K562 (cell line): ENCODE results near the gene AIFM3. TPM values are rescaled to one million over a fixed set of nuclear protein-coding genes. Genes with fewer than 3 reads are reported as not detected.

Source experiments
- ATF3 ChIP-seq, 2 experiments: fragments of 450-650 bp in 1 of 2; sonication (generic) in 1 of 2; formaldehyde crosslinking in 1 of 2; IDR thresholded peaks in 1 of 2; conservative IDR thresholded peaks in 1 of 2; 2 replicates each; pipeline versions ENCODE4 v1.6.1 to v1.8.1; 2016 to 2023; ENCODE audit warnings: mild to moderate bottlenecking in 2 of 2, moderate library complexity in 2 of 2, inconsistent platforms in 1 of 2, missing genetic modification reagents in 1 of 2
- CEBPG ChIP-seq, 3 experiments: fragments of 200-800 bp in 1 of 3; sonication (Bioruptor generic) in 1 of 3; sonication (generic) in 1 of 3; formaldehyde crosslinking in 1 of 3; IDR thresholded peaks in 2 of 3; conservative IDR thresholded peaks in 1 of 3; 2 replicates each; pipeline versions ENCODE4 v1.6.1 to v1.8.0; 2016 to 2022; ENCODE audit warnings: missing compliant biosample characterization in 2 of 3, missing genetic modification characterization in 2 of 3, mild to moderate bottlenecking in 1 of 3, missing genetic modification reagents in 1 of 3
- ELF4 ChIP-seq: fragments of 450-650 bp; formaldehyde crosslinking; IDR thresholded peaks from 2 replicates; pipeline ENCODE4 v1.4.0; 2022; ENCODE audit warnings: missing genetic modification characterization
- FOXA3 ChIP-seq, 2 experiments: fragments of 450-650 bp in 1 of 2; sonication (generic) in 1 of 2; formaldehyde crosslinking; IDR thresholded peaks in 1 of 2; conservative IDR thresholded peaks in 1 of 2; 2 replicates each; pipeline versions ENCODE4 v1.4.0 to v1.8.0; 2020 to 2022; ENCODE audit warnings: mild to moderate bottlenecking in 2 of 2, missing genetic modification reagents in 1 of 2
- IFI16 ChIP-seq: fragments of 250-450 bp; sonication (Bioruptor Pico); IDR thresholded peaks from 2 replicates; pipeline ENCODE4 v2.1.2; 2022; ENCODE audit warnings: mild to moderate bottlenecking, inconsistent platforms
- JUND ChIP-seq, 2 experiments: IDR thresholded peaks; 2 replicates in 1 of 2; 3 replicates in 1 of 2; pipeline ENCODE4 v1.6.1; 2011; ENCODE audit warnings: borderline replicate concordance in 2 of 2, low read depth in 2 of 2, low read length in 2 of 2, improper control_type of control experiment in 1 of 2, missing biosample characterization in 1 of 2, missing genetic modification characterization in 1 of 2, missing genetic modification reagents in 1 of 2
- MEIS2 ChIP-seq: fragments of 450-650 bp; IDR thresholded peaks from 2 replicates; pipeline ENCODE4 v1.6.1; 2014; ENCODE audit warnings: mild to moderate bottlenecking; ENCODE audit not compliant: partially characterized antibody
- MTA3 ChIP-seq: fragments of 450-650 bp; formaldehyde crosslinking; IDR thresholded peaks from 2 replicates; pipeline ENCODE4 v1.6.1; 2017; ENCODE audit warnings: mild to moderate bottlenecking, borderline replicate concordance
- MTF1 ChIP-seq: fragments of 250-450 bp; sonication (Bioruptor Pico); IDR thresholded peaks from 2 replicates; pipeline ENCODE4 v1.9.0; 2021; ENCODE audit warnings: moderate library complexity, mild to moderate bottlenecking, inconsistent platforms, borderline replicate concordance
- POLR3G ChIP-seq: IDR thresholded peaks from 2 replicates; pipeline ENCODE4 v1.6.1; 2011; ENCODE audit not compliant: insufficient read length, insufficient replicate concordance; ENCODE audit errors: extremely low read depth
- SMAD2 ChIP-seq: fragments of 150-350 bp; IDR thresholded peaks from 2 replicates; pipeline ENCODE4 v1.6.1; 2014; ENCODE audit warnings: low read depth, mild to moderate bottlenecking, low read length
- SRF ChIP-seq, 2 experiments: fragments of 250-450, 450-650 bp in 1 of 2; sonication (Bioruptor Pico) in 1 of 2; sonication (generic) in 1 of 2; formaldehyde crosslinking; IDR thresholded peaks; 2 replicates each; pipeline versions ENCODE4 v1.5.0 to v1.5.1; 2020 to 2022; ENCODE audit warnings: mild to moderate bottlenecking in 1 of 2, missing genetic modification reagents in 1 of 2
- TEAD1 ChIP-seq, 2 experiments: fragments of 450-650 bp in 1 of 2; sonication (generic) in 1 of 2; formaldehyde crosslinking; IDR thresholded peaks; 2 replicates each; pipeline versions ENCODE4 v1.4.0 to v1.8.0; 2020 to 2022; ENCODE audit warnings: mild to moderate bottlenecking in 2 of 2, missing genetic modification reagents in 1 of 2
- TEAD4 ChIP-seq, 2 experiments: sonication (generic) in 1 of 2; formaldehyde crosslinking in 1 of 2; IDR thresholded peaks; 2 replicates each; pipeline versions ENCODE4 v1.6.1 to v1.8.0; 2012 to 2022; ENCODE audit warnings: borderline replicate concordance in 1 of 2, inconsistent platforms in 1 of 2, low read length in 1 of 2, mild to moderate bottlenecking in 1 of 2, missing genetic modification reagents in 1 of 2
- ZBTB11 ChIP-seq, 3 experiments: fragments of 200-800 bp in 1 of 3; fragments of 250-450 bp in 1 of 3; fragments of 450-650 bp in 1 of 3; sonication (Bioruptor Pico) in 1 of 3; sonication (Bioruptor generic) in 1 of 3; formaldehyde crosslinking in 1 of 3; IDR thresholded peaks; 2 replicates each; pipeline versions ENCODE4 v1.6.1 to v1.8.0; 2016 to 2022; ENCODE audit warnings: mild to moderate bottlenecking in 2 of 3, missing genetic modification characterization in 2 of 3, missing compliant biosample characterization in 1 of 3, moderate library complexity in 1 of 3
- ZKSCAN1 ChIP-seq: fragments of 150-350 bp; IDR thresholded peaks from 2 replicates; pipeline ENCODE4 v1.6.1; 2016; ENCODE audit warnings: low read depth, low read length
- ZNF384 ChIP-seq: IDR thresholded peaks from 2 replicates; pipeline ENCODE4 v1.6.1; 2012; ENCODE audit warnings: low read depth, low read length, improper control_type of control experiment
- ZNF444 ChIP-seq: fragments of 250-450 bp; sonication (Bioruptor Pico); IDR thresholded peaks from 2 replicates; pipeline ENCODE4 v1.4.0; 2020; ENCODE audit warnings: mild to moderate bottlenecking, moderate library complexity
- ZNF583 ChIP-seq: fragments of 250-450 bp; sonication (Bioruptor Pico); IDR thresholded peaks from 2 replicates; pipeline ENCODE4 v1.4.0; 2020
- ZNF586 ChIP-seq: fragments of 450-650 bp; formaldehyde crosslinking; conservative IDR thresholded peaks from 2 replicates; pipeline ENCODE4 v1.4.0; 2020; ENCODE audit warnings: mild to moderate bottlenecking, moderate library complexity
- ZNF778 ChIP-seq: fragments of 450-650 bp; formaldehyde crosslinking; IDR thresholded peaks from 2 replicates; pipeline ENCODE4 v1.4.0; 2020; ENCODE audit warnings: mild to moderate bottlenecking, moderate library complexity
- polyA plus RNA-seq, 8 experiments: library from polyadenylated mRNA; depleted of rRNA in 4 of 8; stranded (reverse) in 5 of 8; unstranded in 3 of 8; fragments of >200 nt; fragmentation: Nextera tagmentation in 2 of 8; fragmentation: Illumina TruSeq in 1 of 8; extraction: Ambion mirVana in 2 of 8; extraction: Trizol in 1 of 8; gene quantifications; 2 replicates each; pipeline versions ENCODE4 v1.2.1 to v1.2.3, GENCODE V29; 2011 to 2014; ENCODE audit warnings: inconsistent platforms in 1 of 8, missing spikeins in 1 of 8
- total RNA-seq, 7 experiments: library from RNA; depleted of rRNA in 6 of 7; stranded (reverse); fragments of >200 nt in 6 of 7; fragmentation: Illumina TruSeq in 2 of 7; extraction: Trizol in 2 of 7; gene quantifications; 2 replicates each; pipeline versions ENCODE4 v1.2.1 to v1.2.3, GENCODE V29; 2011 to 2021; ENCODE audit warnings: low replicate concordance in 1 of 7

AIFM3 gene
- total and polyA plus RNA-seq, 9 of the 15 experiments (the other 6 are each of a cell fraction or from before 2014, with no cell fraction given), result 0.03 to 0.20 (median 0.07) TPM; not detected in 1

- peak; percentile 62; the same call in 1 of the 2 replicates for TF ChIP-seq ZNF444 (CRISPR knock-in tag)
- TF ChIP-seq SRF (CRISPR knock-in tag; IDR thresholded peaks at IDR 0.05), result 0 out of 4 replicates have a peak, but pooled peaks of 1 of the 2 experiments have one; percentile 29
- no peak for TF ChIP-seq MTA3
- TF ChIP-seq ATF3 (IDR thresholded peaks at IDR 0.05), result no peak
- TF ChIP-seq ATF3 (CRISPR knock-in tag; conservative IDR thresholded peaks at IDR 0.05), result 0 out of 2 replicates have a peak, but pooled peaks have one; percentile 1
- TF ChIP-seq CEBPG (CRISPR knock-in tag; IDR thresholded peaks at IDR 0.05), result 0 out of 2 replicates have a peak, but pooled peaks have one; percentile 10
- no peak for TF ChIP-seq CEBPG (tag; conservative IDR thresholded peaks at IDR 0.05 in 1 of 2, IDR thresholded peaks at IDR 0.05 in 1 of 2)
- TF ChIP-seq MTF1 (CRISPR knock-in tag), result 0 out of 2 replicates have a peak, but pooled peaks have one; percentile 7
- no peak for TF ChIP-seq SMAD2
- TF ChIP-seq IFI16, result peak; percentile 65; the same call in 1 of the 2 replicates
- TF ChIP-seq ZKSCAN1, result peak; percentile 89
- 0 out of 2 replicates have a peak, but pooled peaks have one; percentile 19 for TF ChIP-seq ZNF583
- TF ChIP-seq FOXA3 (CRISPR knock-in tag; conservative IDR thresholded peaks at IDR 0.05 in 1 of 2, IDR thresholded peaks at IDR 0.05 in 1 of 2), result peak in 1 of 2 experiments; percentile 55; a peak in 1 of 4 replicates
- TF ChIP-seq TEAD4 (IDR thresholded peaks at IDR 0.05; ENCODE audit: low read length), result no peak
- TF ChIP-seq TEAD4 (CRISPR knock-in tag; IDR thresholded peaks at IDR 0.05; ENCODE audit: borderline replicate concordance), result 0 out of 2 replicates have a peak, but pooled peaks have one; percentile 57
- TF ChIP-seq ELF4 (CRISPR knock-in tag), result 0 out of 2 replicates have a peak, but pooled peaks have one; percentile 32
- TF ChIP-seq TEAD1 (CRISPR knock-in tag; IDR thresholded peaks at IDR 0.05), result peak in 1 of 2 experiments; percentile 52; a peak in 1 of 4 replicates
- TF ChIP-seq ZNF384, result peak; percentile 93
- peak; percentile 32 for TF ChIP-seq MEIS2
- no peak for TF ChIP-seq ZBTB11 (CRISPR knock-in tag; IDR thresholded peaks at IDR 0.05)
- TF ChIP-seq ZNF586 (CRISPR knock-in tag), result 0 out of 2 replicates have a peak, but pooled peaks have one; percentile 22
- 0 out of 2 replicates have a peak, but pooled peaks have one; percentile 74 for TF ChIP-seq ZNF778 (CRISPR knock-in tag)
- TF ChIP-seq POLR3G, result no peak
- 0 out of 2 replicates have a peak, but pooled peaks have one; percentile 11 for TF ChIP-seq JUND (IDR thresholded peaks at IDR 0.05; ENCODE audit: borderline replicate concordance, low read depth, low read length)
- TF ChIP-seq JUND (tag; IDR thresholded peaks at IDR 0.05; ENCODE audit: borderline replicate concordance, low read depth, low read length), result no peak
Measured at GRCh38 chr22:20955548-20955947, 11.5 kb upstream of the AIFM3 start (continued).
